CD1c-positive myeloid dendritic cell (primary cell): Measurements from ENCODE around the gene MLEC.

Source experiments
- DNase-seq: peaks from one replicate; pipeline ENCODE4 v3.0.0-alpha.2; 2016; ENCODE audit errors: extremely low spot score

MLEC gene

DNA sequence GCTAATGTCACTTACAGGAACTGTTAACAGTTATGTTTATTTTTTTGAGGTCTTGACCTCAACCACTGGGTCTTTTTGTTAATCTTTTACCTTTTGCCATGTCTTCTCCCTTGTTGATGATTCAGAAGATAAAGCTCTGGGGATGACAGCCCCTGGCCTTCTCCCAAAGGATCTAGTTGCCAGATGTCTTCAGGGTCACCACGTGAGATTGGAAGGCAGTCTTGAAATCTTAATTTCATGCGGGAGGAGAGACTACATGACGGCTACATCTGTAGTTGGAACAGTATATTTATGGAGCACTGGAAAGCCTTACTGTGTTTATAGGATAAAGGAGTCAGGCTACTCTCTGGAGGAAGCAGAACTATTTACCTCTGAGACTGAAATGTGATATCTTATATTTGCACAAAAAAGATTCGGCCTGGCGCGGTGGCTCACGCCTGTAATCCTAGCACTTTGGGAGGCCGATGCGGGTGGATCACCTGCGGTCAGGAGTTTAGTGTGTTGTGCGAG is 5.6 kb downstream of the MLEC start:
- DNase-seq: no peak

DNA sequence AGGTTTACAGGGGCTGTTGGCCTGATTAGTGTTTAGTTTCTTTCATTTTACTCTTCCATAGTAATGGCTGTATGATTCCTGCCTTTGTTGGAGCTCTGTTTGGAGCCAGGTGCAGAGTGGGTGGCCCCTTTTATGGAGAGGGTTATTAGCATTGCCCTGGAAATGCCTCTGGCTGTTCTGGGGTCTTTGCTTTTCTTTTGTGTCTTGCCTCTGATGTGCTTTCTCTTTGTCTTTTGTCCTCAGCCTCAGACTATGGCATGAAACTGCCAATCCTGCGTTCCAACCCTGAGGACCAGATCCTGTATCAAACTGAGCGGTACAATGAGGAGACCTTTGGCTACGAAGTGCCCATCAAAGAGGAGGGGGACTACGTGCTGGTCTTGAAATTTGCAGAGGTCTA is 6.9 kb downstream of the MLEC start:
- no peak for DNase-seq

DNA sequence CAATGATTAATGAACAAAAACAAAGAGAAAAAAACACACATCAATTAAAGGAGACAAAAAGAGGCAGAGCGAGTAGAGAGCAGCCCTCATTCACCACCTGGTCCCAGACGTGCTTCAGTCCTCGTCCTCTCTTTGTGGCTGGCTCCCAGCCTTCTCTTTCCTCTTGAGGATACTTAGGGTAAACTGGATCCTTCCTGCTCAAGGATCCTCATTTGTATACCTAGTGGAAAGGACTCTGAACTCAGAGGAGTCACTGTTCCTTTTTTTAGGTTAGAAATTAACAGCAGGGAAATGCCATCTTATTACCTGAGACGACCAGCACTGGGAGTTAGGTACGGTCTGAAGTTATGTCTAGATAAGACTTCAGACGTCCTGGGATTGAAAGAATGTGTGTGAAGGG is 9.7 kb downstream of the MLEC start:
- DNase-seq: no peak

DNA sequence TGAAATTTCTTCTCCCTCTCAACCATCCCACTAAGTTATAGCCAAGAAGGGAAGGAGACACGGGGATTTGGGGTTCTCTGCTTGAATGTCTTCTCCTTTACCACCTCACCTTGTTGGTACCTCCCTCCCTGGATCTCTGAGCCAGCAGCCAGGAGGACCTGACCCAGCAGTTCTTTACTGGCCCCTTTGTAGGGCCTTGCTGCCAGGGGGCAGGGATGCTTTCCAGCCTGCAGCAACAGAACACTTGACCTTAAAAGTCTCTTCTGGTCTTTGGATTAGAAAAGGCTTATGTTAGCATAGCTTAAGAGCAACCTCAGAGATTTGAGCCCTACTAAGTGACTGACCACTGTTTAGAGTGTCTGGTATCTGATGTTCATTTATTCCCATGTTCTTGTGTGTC is 10.4 kb downstream of the MLEC start:
- no peak for DNase-seq

DNA sequence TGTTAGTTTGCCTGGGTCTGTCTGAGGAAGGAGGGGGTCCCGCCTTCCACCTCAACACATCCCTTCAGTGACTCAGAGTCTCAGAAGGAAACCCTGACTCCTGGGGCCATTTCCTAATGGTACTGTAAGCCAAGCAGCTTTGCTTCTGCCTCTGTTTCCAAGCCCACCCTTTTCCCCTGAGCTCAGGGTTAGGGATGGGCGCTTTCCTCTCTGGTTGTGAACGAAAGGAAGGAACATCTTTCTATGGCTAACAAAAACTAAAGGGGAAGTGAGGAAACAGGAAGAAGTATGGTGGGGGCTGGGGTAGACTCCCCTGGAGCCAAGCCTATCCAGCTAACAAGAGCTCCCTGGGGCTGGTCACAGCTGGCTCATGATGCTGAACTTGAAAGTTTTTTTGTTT is 11.7 kb downstream of the MLEC start:
- DNase-seq: peak; percentile 40

DNA sequence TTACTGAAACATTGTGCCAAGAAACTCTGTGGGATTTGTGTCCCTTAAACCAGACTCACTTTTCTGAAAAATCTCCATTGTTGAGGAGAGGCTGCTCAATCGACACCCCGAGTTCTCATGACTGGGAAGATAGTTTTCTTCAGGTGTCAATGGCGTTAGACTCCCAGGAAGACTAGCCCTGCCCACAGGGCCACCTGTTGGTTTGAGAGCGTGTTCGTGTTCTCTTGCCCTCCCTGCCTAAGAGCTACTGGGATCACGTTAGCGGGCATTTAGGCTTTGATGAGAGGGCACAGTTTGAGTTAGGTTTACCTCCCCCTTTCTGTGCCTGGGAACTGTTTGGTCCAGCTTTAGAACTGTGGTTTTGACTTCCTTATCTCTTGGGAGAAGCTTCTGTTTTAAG is 12.6 kb downstream of the MLEC start:
- no peak for DNase-seq

DNA sequence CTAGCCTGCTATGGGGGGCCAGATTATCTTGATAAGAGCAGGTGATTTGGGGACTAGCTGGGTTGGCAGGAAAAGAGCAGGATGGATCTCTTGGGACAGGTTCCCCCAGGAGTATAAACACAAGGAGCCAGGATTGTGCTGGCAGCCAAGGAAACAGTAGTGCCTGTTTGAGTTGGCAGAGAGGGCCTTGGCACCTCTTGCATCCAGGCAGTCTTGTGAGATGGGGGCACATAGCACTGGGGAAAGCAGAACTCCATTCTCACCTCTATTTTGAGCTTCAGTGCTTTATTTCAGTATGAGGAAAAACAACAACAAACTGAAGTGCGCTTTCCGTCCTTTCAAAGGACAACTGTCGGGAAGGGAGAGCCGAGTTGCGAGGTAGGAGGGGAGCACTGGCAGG is 13.9 kb downstream of the MLEC start:
- no peak for DNase-seq

DNA sequence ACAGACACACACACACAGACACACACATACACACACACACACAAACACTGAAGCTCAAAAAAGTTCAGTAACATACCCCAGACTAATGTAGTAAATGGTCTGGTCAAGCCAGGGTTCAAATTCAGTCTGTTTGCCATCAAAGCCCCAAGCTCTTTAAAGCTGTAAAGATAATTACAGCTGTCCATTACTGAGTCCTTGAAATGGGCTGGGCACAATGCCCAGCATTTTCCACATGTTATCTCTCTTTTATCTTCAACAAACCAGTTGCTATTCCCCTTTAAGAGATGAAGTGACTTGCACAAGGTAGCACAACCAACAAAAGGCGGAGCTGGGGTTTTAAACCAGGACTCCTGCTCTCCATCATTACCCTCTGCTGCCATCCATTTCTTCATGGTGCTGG is 15.7 kb downstream of the MLEC start:
- no peak for DNase-seq

DNA sequence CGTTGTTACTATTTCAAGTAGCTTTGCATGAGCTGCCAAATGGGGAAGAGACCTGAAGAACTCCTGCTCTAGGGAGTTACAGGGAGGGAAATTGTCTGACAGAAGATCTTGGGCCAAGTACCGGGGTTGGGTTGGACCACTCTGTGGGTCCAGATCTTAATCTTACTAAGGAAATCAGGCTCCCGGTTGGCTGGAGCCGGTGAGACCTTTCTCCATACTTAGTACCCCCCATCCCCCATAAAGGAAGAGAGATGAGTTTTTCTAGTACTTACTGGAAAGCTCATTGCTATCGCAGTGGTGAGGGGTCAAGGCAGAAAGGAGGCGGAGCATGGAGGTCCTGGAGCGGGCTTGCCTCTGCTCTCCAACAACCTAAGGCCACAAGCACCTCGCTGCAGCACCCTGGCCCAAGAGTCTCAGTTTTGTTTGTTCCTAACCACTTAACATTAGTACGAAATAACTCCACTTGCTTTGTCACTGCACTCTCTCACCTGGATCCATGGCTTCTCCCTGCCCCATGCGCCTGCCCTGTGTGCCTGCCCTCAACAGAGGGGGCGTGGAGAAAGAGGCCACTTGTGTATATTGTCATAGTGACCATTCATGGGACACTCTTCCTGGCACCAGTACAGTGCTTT is 16.5 kb downstream of the MLEC start:
- no peak for DNase-seq

DNA sequence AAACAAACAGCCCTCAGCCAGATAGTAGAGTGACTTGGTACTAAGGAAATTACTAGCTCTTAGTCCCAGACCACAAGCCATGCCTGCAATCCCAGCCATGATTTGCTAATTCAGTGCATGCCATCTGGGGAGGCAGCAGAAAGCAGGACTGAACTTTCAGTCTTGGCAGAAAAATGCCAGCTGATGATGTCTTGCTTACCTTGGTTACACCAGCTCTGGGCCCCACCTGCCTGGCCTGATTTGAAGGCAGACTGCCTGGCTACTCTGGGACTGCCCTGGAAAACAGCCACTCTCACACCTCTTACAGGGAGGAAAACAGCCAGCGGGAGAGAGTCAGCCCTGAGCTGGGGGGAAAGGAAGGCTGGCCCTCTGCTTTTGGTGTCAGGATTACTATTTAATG is 18.7 kb downstream of the MLEC start:
- DNase-seq: no peak

DNA sequence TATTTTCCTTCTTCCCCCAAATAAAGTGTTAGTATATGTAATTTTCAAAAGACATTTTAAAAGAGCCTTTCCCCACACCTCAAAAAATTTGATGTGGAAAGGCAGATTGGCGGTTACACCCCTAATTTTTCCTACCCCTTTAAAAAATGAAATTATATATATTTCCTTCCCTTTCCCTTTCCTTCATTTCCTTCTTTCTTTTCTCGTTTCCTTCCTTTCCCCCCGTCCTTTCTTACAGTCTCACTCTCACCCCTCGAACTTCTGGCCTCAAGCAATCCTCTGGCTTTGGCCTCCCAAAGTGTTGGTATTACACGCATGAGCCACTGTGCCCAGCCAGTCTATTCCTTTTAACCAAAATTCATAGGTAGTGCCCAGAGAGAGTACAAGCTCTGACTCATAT is 19.1 kb downstream of the MLEC start:
- no peak for DNase-seq

DNA sequence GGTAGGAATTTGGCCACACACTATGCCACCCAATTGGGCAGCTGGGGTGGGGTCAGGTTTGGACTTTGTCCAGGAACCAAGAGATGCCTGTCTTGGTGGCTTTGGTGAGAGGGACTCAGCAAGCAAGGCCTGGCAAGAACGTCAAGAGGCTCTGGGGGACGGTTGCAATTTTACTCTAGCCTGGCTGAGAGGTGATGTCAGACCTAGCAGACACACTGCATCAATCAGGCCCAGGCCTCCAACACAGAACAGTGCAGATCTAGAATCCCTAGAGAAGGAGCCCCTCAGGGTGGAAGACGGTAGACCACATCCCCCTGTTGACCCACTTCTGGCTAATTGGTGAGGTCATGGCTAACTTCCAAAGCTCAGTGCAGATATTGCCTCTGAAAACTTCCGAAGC is 21.7 kb downstream of the MLEC start:
- DNase-seq: no peak

DNA sequence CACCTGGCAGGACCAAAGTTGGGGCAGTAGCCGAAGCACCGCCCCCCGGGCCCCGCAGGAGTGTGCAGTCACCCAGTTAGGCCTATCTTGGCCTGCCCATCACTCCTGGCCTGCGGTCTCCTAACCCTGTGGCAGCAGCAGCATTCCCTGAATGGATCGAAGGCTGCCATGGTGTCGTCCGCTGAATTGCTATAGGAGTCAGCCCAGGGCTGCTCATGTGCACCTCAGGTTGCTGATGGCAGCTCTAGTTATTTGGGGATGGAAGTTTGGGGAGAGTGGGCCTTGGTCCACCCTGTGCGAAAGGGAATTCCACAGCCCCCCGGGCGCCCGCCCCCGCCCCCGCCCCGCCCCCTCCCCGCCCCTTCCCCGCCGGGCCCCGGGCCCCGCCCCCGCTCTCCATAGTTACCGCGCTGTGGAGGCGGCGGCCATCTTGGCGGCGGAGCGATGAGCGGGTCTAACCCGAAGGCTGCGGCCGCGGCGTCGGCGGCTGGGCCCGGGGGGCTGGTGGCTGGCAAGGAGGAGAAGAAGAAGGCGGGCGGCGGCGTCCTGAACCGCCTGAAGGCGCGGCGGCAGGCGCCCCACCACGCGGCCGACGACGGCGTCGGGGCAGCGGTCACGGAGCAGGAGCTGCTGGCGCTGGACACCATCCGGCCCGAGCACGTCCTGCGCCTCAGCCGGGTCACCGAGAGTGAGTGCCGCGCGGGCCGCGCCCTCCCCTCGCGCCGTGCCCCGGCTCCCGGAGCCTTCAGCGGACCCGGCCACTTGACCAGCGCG is 23.3 kb downstream of the MLEC start, which contains the start of gene UNC119B:
UNC119B (plus strand) TSS at position 428 of the 774 bp plus-strand sequence; CDS start at position 445, 17 bp downstream.
- peak; percentile 63 for DNase-seq

DNA sequence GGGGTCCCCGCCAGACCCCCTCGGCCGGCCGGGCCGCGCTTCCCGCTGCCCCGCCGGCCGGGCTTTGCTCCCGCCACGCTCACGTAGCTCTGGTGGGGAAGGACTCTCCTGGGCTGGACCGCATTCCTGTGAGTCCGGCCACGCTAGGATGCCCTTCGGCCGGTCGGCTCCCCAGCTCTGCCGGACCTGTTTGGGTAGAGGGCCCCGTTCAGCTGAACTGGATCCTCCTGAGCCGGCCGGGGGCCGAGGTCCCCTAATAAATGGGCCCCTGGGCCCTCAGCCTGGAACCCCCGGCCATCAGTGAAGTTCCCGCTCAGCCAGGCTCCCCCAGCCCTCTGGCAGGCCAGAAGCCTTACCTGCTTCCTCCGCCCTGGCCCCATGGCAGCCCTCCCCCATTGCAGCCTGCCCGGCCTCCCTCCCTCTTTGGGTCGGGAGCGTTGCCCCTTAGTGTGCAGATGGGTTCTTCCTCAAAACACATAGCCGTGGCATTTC is 23.9 kb downstream of the MLEC start:
- DNase-seq: peak; percentile 11

DNA sequence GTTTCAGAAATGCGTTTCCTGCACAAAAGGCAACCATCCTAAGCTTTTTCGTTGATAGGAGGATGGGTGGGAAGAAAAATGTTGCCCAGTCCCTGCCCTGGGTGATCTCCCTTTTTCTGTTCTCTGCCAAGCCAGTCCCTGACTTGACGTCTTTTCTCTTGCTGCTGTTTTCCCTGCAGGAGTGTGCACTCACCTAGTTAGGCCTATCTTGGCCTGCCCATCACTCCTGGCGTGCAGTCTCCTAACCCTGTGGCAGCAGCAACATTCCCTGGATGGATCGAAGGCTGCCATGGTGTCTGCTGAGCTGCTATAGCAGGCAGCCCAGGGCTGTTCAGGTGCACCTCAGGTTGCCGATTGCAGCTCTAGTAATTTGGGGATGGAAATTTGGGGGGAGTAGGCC is 24.5 kb downstream of the MLEC start:
- no peak for DNase-seq

DNA sequence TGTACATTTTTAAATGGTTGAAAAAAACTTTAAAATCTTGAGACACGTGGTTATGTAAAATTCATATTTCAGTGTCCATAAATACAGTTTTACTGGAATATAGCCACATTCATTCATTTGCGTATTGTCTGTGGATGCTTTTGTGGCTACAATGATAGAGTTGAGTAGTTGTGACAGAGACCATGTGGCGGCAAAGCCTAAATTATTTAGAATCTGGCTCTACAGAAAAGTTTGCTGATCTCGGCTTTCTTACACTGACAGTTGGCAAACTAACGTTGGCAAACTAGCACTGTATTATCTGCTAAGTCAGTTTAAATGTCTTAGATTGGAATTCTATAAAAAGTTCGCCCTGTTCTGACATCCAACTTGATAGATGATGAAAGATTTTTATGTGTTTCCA is 25.7 kb downstream of the MLEC start:
- DNase-seq: no peak

DNA sequence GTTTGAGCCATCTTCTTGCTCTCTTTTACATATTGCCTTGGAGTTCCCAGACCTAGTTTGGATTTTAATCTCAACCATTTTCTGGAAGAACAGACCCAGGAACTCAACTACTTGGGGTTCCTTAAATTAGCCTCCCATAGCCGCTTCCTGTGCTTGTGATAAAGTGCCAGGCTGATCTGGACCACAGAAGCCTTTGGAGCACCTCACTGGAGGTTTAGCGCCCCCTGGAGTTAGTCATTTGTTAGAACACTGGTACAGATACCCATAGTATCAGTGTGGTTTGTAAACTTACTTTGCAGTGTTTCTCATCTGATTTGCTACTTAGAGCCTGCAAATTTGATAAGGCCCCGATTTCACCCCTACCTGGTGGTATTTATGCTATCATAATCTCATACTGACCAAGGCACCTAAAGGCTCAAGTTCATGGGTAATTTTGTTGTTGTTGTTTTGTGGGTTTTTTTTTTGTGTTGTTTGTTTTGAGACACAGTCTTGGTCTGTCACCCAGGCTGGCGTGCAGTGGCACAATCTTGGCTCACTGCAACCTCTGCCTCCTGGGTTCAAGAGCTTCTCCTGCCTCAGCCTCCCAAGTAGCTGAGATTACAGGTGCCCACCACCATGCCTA is 27.0 kb downstream of the MLEC start:
- peak; percentile 90 for DNase-seq

DNA sequence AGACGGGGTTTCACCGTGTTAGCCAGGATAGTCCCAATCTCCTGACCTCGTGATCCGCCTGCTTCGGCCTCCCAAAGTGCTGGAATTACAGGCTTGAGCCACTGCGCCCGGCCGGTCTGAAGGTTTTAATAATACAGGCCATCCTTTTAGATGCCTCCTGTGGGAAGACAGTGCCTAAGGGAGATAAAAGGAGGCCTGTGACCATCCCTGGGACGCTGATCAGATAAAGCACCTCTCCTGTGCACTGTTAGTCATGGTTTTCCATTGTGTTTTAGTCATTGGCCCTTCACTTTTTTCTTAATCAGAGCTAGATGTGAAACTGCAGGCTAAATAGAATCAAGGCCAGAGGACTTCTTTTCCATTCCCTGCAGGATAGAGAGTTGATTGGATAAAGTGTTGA is 31.1 kb downstream of the MLEC start:
- DNase-seq: no peak

DNA sequence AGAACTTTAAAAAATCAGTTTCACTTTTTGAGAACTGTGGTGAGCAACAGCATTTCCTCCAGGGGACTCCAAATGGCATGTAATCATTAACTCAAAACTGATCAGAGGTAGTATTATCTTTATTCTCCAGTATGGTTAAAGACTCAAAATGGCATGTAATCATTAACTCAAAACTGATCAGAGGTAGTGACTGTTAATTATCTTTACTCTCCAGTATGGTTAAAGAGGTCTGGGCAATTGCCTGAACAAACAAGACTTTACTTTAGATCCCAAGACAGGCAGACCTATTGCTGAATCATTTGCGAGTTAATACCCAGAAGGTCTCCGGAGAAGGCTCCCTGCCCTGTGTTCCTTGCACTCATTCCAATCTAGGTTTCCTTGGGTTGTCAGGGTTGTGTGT is 32.1 kb downstream of the MLEC start:
- DNase-seq: no peak

DNA sequence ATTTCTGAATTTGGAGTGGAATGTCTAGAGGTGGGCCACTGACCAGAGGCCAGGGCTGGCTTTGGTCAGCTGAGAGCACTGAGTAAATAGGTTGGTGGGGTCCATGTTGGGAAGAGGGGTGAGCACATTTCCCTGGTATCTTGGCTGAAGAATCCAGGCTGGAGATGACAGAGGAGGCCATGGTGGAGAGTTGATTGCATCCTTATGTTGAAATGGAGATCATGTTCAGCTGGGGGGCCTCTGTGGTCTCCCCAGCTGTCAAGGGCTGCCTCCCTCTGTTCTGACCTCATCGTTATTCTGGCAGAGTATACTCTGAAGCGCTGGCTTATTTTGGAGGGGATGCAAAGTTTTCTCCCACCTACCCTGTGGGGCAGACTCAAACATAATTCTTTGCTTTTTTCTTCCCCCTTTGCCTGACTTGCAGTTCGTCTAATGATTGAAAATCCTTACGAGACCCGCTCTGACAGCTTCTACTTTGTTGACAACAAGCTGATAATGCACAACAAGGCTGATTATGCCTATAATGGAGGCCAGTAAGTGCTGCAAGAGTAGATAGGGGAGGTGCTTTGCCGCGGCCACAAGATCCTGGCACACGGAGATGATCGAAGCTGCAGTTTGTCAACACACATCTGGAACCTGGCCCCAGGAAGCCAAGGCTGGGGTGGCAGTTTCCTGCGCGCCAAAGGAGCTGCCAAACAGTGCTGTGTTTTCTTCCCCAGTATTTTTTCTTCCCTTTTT is 32.7 kb downstream of the MLEC start:
- DNase-seq: no peak

DNA sequence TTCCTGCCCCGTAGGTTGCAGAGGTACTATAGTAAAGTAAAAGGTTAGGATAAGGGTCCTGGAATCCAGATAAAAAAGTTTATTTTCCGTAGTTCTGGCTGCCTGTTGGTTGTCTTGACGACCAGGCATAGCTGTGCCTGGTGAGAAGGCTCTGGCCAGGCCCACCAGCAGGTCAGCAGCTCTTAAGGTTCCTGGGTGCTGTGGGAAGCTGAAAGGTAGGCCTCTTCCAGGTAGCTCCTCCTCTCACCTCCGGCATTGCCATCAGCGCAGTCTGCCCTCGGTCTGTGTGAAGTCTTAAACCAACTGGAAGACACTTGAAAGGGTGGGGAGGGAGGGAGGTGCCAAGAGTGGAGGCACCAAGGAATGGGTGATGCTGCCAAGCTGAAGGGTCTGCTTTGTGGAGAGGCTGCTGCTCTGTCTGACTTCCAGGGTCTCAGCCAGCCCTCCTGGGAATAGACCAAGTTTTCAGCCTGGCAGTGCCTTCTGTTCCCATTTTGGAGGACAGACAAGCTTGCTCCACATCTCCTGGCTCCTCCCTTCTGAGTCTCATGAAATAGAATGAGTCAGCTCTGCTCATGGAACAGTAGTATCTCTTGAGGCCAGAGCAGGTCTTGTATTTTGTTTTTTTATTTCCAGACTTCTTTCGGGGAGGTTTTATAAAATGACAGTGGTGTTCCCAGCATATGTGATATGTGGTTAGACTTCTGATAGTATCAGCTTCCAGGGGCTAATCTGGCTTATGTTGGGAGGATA is 33.5 kb downstream of the MLEC start:
- DNase-seq: peak; percentile 61
